ENCODE results near the gene CHST10.
"Not testable (repeated sequence)": the region's sequence is repeated elsewhere in the genome, so short reads cannot be mapped to it uniquely, and the experiment has no call there.

CHST10 gene, protein sequence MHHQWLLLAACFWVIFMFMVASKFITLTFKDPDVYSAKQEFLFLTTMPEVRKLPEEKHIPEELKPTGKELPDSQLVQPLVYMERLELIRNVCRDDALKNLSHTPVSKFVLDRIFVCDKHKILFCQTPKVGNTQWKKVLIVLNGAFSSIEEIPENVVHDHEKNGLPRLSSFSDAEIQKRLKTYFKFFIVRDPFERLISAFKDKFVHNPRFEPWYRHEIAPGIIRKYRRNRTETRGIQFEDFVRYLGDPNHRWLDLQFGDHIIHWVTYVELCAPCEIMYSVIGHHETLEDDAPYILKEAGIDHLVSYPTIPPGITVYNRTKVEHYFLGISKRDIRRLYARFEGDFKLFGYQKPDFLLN

DNA sequence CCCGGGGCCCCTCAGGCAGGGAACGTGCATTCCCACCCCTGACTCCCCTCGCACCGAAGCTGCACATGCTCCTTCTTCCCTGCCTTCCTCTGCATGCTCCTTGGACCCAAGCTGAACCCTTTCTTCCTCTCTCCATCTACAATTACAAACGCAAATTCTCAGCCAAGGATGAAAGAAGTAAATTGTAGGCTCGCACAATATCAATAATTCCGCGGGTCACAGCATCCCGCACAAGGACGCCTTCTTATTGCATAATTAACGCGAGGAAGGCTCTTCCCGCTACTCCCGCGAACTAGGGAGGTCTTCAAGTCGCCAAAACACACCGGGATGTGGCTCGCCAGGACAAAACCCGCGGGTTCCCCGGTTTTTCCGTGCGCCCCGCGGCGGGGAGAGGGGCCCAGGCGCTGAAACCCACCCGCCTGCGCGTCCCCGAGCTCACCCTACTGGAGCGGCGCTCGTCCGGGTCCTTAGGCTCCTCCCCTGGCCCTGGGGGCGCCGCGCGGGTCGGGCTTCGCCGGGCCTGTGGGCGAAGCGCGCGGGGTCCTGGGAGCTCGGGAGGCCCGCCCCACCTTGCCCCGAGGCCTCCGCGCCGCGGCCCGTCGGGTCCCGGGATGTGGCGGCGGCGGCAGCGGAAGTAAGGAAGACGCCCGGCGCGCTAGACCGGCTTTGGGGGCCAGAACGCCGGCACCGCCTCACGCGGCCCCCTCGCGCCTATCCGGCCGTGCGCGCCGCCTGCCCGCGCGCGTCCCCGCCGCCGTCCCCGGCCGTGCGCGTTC, at the start of gene CHST10:
Gene CHST10, minus strand, starts transcription at position 734 of the 776 bp plus-strand sequence. CDS start 10,993 bp downstream, outside the sequence.
- DNase-seq, result peak; percentile 54 to 65

DNA sequence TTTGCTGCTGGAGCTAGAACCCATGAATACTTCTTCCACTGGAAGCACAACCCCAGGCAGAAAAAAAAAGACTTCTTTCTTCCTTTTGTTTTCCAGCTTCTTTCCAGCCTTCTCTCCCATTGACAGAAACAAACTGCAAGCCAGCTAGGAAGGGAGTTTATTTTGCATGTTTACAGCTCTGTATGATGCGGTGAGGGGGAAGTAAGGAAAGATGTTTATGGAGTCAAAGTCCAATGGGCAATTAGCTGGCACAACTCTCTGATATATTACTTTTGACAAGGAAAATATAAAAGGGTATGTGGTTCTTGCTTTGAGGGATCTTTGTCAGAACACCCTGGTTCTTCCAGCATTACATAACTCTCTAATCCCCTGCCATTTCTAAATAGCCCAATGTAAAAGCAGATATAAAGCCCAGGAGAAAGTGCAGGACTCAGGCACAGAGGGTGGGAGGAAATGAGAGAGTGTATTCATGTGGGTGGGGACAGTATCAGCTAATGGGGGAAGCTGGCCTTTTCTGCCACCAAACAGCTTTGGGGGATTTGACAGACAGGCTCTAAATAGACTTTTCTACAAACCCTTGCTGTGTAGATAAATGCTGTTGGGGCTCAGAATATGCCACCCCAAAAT, 43.5 kb upstream of the CHST10 start:
- no peak for DNase-seq

DNA sequence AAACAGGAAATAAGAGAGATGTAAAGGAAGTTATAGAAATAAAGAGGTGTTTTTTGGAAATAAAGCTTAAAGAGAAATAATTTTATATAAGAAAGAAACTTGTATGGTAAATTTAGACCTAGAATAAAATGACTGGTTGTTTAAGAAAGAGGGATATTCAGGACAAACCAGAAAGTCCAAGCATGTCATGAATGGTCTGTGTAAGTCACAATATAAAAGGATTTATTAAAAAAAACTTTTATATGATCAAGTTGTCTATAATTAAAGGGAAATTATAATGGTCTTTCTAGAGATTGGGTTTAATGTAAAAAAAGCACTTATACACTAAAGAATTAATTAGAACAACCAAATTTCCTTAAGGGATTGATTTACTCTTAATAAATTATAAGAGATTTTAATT, 38.9 kb upstream of the CHST10 start:
- DNase-seq, result not testable (repeated sequence)

DNA sequence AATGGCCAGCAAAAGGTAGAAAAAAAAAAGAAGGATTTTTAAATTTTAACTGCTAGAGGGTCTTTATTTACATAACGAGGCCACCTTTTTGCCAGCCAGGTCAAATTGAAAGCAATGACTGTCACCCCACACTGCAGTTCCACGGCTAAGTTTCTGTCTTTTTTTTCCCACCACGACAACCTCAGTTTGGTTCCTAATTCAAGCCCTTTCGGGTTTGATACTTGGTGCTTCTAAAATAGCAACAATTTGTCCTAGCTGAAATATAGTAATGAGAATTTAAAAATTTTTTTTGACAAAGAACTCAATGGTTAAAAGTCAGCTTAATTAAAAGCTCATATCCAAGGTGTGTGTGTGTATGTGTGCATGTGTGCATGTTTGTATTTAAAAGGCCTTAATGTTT, 36.4 kb upstream of the CHST10 start:
- DNase-seq, result no peak

DNA sequence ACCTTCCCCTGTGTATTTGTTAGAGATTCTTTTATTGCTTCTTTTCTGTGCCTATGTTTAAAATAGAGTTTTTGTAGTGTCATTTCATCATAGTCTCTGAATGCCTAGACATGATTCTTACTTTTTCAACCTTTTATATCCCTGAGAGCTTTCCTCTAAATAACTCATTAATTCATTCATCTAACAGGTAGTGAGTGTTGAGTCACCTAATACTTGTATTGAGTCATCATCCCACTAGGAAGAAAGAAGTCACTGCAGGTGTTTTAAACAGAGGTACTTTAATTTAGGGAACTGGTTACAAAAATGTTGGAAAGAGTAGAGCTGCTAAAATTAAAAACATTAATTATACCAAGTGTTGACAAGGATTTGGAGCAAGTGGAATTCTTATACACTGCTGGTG, 34.3 kb upstream of the CHST10 start:
- DNase-seq, result no peak

DNA sequence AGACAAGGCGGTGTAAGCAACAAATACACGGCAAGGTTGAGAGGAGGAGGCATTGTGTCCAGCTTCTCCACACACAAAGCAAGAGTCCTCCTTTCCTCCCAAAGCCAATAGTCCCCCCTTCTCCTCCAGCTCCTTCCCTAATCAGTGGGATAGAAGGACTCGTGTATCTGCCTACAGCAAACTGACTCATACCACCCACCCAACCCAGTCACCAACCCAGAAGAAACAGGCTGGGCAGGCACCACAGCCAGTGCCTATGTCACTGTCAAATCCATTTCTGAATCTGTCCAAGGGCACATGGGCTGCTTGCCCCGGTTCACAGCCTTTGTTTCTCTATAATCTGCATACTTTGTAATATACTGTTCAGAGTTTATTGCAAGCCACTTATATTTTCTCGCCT, 33.6 kb upstream of the CHST10 start:
- no peak for DNase-seq

DNA sequence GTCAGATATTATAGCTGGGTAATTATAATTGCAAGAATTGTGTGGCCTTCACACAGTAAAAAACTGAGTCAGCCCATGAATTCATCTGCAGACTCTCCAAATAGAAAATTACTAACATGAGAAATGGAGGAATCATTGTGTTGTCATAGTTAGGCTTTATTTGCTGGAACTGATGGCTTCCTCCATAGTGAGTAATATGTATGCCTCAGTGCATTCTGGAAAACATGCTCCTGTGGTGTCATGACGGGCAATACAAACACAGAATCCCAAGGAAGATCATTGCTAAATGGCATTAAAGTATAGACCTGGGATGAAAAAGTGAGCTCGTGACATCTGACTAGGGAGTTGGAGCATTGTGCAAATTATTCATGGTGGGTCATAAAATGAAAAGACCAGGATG, 29.2 kb upstream of the CHST10 start:
- DNase-seq, result no peak

DNA sequence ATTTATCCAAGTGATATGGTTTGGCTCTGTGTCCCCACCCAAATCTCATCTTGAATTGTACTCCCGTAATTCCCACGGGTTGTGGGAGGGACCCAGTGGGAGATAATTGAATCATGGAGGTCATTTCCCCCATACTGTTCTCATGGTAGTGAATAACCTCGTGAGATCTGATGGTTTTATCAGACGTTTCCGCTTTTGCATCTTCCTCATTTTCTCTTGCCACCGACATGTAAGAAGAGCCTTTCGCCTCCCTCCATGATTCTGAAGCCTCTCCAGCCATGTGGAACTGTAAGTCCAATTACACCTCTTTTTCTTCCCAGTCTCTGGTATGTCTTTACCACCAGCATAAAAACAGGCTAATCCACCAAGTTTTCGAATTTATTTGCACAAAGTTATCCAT, 20.3 kb upstream of the CHST10 start:
- DNase-seq, result no peak

DNA sequence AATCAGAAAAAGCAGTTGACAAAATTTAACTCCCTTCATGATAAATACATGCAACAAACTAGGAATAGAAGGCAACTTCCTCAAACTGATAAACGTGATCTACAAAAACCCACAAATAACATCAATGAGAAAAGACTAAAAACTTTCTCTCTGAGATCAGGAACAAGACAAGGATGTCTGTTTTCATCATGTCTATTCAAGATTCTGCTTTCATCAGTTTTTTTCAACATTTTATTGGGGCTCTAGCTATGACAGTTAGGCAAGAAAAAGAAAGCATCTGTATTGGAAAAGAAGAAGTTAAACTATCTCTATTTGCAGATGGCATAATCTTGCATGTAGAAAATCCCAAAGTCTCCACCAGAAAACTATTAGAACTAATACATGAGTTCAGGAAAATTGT, 12.3 kb upstream of the CHST10 start:
- DNase-seq, result no peak

DNA sequence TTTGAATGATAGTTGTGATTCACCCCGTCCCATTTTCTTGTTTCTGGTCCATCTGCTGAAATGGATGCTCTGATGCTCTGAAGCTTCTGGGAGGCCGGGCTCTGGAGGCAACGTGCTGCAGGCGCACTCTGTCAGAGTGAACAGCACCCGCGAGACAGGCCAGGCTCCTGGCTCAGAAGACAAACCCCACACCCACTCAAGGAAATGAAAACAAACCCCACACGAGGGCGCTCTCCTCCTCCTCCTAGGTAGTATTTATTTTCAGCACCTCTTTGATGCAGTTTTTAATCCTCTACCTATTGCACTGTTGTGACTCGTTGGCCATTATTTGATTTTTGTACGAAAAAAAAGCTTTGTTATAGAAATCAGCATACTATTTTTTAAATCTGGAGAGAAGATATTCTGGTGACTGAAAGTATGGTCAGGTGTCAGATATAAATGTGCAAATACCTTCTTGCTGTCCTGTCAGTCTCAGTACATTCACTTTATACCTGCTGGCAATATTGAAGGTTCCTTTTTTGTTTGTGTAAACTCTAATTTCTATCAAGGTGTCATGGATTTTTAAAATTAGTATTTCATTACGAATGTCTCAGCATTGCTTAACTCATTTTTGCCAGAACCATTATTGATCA, 10.3 kb upstream of the CHST10 start:
- peak in 1 of 2 experiments; percentile 37 for DNase-seq

DNA sequence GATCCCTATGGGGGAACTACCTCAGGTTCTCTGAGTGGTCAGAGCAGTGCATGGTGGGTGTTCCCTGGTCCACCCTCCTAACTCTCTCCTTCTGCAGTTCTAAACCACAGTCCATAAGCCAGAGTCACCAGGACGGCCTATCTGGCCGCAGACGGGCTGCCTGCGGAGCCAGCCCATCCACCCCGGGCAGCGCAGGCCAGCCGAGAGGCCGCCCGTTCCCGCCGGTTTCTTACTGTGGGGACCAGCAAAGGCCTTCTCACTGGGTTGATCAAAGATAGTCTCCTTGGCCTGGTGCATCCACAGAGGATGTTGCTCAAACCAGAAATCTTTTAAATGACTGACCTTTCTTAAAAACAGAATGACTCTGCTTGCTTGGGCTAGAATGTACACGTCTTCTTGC, 9.6 kb upstream of the CHST10 start:
- DNase-seq, result no peak

DNA sequence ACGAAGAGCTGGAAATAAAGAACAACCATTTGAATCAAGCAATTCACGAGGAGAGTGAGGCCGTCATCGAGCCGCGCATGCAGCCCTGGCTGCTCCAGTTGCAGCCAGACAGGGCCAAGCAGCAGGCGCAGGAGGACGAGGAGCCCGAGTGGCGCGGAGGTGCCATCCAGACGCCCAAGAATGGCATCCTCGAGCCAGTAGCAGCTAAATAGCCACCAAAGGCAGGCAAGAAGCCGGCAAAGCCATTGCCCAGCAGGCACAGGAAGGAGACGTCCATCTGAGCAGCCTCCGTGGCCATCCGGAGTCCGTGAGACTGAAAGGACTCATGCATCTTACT, 8.9 kb upstream of the CHST10 start:
- no peak for DNase-seq

DNA sequence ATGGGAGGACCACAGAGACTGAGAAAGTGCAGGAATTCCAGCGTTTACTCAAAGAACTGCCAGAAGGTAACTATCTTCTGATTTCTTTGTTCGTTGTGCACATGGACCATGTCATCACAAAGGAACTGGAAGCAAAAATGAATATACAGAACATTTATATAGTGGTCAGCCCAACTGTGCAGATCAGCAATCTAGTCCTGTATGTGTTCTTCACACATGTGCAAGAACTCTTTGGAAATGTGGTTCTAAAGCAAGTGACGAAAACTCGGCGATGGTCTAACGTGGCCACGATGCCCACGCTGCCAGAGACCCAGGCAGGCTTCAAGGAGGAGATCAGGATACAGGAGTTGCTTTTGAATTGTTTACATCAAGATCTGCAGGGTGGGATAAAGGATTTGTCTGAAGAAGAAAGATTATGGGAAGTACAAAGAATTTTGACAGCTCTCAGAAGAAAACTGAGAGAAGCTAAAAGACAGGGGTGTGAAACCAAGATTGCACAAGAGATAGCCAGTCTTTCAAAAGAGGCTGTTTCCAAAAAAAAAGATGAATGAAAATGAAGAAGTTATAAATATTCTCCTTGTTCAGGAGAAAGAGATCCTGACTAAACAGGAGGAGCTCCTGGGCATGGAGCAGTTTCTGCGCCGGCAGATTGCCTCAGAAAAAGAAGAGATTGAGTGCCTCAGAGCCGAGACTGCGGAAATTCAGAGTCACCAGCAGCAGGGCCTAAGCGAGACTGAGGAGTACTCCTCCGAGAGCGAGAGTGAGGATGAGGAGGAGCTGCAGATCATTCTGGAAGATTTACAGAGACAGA, 8.3 kb upstream of the CHST10 start:
- no peak for DNase-seq

DNA sequence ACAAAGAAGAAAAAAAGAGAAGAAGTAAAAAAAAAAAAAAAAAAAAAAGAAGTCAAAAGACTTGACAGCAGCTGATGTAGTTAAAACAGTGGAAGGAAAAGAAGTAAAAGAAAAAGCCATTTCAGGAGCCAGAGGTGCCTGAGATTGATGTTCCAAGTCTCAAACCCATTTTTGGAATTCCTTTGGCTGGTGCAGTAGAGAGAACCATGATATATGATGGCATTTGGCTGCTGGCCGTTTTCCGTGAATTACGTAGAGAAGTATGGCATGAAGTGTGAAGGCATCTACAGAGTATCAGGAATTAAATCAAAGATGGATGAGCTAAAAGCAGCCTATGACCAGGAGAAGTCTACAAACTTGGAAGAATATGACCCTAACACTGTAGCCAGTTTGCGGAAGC, 7.6 kb upstream of the CHST10 start:
- no peak for DNase-seq

DNA sequence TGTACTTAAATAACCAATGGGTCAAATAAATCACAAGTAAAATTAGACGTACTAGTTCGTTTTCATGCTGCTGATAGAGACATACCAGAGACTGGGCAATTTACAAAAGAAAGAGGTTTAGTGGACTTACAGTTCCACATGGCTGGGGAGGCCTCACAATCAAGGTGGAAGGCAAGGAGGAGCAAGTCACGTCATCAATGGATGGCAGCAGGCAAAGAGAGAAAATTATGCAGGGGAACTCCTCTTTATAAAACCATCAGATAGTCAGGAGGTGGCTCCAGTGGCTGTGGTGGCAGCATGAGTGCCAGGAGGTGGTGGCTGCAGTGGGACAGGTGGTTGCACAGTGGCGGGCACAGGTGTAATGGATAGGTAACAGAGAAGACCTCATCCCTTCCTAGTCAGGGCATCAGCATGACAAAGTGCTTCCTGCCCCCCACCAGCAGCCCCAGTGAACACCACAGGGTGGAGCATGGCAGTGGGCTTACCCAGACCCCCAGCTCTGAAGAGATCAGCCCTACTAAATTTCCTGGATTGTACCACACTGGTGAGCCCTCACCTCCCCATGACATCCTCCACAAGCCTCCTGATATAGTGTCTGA, 6.9 kb upstream of the CHST10 start:
- no peak for DNase-seq

DNA sequence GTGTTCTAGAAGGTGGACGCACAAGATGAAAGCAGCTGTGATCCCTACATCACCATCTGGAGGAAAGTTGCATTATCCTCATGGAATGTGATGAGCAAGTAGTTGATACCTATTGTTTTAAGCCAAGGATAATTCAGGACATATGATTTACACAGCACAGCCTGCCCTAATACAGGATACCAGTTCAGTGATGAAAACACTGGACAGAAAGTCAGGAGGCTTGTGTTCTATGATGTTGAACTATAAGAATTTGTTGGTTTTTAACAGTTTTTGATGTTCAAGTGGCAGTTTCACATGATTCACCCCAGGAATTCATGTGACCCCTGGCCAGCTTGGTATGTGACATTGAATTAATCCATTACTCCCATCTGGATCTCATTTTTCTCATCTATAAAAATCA, 6.2 kb upstream of the CHST10 start:
- DNase-seq, result no peak

DNA sequence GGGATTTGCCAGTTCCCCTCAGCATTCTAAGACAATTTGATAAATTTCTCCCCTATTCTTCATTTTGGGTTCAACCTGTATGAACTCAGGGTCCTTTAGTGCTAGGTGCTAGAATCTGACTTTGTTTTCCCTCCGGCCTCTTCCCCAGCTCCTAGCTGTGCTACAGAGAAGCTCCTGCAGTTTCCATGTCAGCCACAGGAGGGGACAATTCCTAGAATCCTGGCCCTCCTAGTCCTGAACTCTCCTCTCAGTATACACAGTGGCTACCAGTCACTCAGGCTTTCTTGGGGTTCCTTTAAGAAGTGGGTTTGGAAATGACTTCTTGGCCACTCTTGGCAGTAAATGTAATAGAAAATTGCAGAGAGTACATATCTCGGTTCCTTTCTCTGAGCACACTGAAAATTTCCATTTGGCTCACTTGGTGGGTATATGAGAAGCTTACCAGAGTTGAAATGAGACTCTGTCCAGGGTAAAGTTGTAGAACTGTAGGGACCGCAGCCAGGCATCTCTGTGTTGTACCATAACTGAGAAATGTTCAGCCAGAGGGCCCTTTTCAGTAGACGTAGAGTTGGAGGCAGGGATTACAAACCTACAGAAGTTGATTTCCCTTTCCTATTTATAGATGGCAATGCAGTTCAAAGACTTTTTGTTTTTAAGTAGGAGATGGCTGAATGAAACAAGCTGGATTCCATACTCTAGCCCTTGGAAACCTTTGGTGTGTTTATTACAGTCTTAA, 5.0 kb upstream of the CHST10 start:
- peak; percentile 0 to 24 for DNase-seq

DNA sequence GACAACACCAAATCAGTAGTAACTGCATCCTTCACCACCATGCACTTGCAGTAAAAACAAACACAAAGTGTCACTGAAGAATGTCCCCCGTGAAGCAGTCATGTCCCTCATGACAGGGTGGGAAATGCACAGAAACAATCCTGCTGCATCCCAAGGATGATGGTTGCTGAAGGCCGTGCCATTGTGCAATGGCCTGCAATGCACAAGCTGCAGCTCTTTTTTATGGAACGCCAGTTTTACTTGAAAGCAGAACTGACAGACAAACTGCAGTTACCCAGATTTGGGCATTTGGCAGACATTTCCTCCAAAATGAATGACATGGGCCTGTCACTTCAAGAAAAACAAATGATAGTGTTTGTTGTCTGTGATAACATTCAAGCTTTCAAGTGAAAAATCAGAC, 2.4 kb upstream of the CHST10 start:
- no peak for DNase-seq

DNA sequence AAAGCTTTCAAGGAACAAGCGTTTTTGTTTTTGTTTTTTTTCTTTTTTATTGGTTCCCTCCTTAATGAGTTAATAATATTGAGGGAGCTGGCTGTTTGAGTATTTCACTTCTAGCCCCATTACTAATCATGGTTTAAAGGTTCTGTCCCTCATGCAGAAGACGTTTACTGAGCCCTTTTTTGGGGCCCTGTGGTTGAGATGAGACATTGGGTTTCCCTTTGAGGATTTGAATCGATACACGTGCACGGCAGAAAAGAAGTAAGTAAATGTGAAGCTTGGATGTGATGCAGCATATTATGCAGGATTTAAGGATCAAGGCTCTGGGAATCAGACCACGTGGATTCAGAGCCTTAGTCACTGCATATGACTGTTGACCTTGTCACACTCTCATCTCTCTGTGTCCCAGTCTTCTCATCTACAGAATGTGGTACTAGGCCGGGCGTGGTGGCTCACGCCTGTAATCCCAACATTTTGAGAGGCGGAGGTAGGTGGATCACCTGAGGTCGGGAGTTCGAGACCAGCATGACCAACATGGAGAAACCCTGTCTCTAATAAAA, 1.0 kb upstream of the CHST10 start:
- no peak for DNase-seq

DNA sequence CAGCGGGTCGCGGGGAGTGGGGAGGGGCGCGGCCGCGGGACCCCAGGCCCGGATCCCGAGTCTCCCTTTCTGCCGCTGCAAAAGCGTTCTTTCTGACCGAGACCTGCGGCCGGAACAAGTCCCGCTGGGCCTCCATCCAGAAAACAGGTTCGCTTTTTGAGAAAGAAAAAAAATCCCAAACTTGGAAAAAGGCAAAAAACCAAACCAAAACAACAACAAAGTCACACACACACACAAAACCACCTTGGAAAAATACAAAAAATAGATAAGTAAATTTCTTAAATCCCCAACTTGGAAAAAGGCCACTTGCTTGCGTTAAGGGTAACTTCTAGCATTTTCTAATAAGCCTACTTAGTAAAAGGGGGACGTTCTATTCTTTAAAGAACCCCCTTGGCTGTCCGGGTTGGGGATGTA, 250 bp upstream of the CHST10 start:
- no peak for DNase-seq

DNA sequence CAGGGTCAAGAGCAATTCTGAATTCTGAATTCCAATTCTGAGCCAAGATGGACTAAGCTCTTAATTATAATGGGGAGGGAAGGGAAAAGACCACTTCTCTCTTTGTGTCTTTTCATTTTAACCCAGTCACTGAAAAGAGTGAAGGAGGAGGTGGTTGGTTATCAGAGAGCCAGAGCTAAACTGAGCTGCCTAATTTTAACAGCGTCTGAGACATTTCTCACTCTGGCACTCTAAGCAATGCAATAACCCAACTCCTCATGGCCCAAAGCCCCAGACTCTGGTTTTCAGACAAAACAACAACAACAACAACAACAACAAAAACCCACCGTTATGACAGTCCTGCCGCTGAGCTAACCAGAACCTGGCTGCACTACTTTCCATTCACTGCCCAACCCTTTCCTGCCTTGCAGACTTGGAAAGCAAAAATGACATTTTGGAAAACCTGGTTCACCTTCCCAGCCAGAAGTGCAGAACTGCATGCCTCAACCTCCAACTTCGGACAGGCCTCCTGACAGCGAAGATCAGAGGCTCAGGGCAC, 1.0 kb downstream of the CHST10 start:
- no peak for DNase-seq

All from NCI-H524 (cell line).